Measurements from ENCODE around the gene VARS2. TPM values are rescaled to one million over a fixed set of nuclear protein-coding genes. Genes with fewer than 3 reads are reported as not detected.
A peak's percentile ranks its signal among the peaks of the same experiment; 100 is the strongest.

Gene VARS2
- total and polyA plus RNA-seq, 2 experiments from 2014 or later = 21.6 to 36.9 TPM

GRCh38 chr6:30931272-30931671 lies 17.2 kb downstream of the VARS2 start:
- DNase-seq (ENCODE audit: low spot score) = no peak
- no peaks in the 10 kb centered on the region for H3K27me3 ChIP-seq
- H3K9me3 ChIP-seq (ENCODE audit: low read depth) = no peaks in the 10 kb centered on the region
- H2AFZ ChIP-seq = no peak overlapping the region
- no peak overlapping the region for H3K4me2 ChIP-seq
- 71% methylated on average over 8 of the region's 8 CpGs for WGBS (ENCODE audit: low lambda C conversion rate, missing lambda C conversion rate)
- no peaks in the 10 kb centered on the region for H4K20me1 ChIP-seq (ENCODE audit: insufficient read depth, poor library complexity, severe bottlenecking)
- no peaks in the 10 kb centered on the region for H3K9me2 ChIP-seq (replicated peaks; ENCODE audit: insufficient read depth)
- H3K36me3 ChIP-seq (replicated peaks; ENCODE audit: insufficient read depth, low read depth) = no peaks in the 10 kb centered on the region
- no peak overlapping the region for H3K4me3 ChIP-seq
- peak overlapping the region; percentile 84 for H3K27ac ChIP-seq
- peaks cover 21% of the 10 kb centered on the region for H3K4me1 ChIP-seq (ENCODE audit: insufficient read depth)
- H3K79me2 ChIP-seq = no peaks in the 10 kb centered on the region
- TF ChIP-seq EZH2 (IDR thresholded peaks at IDR 0.05; ENCODE audit: borderline replicate concordance) (no peak), CTCF (IDR thresholded peaks at IDR 0.05; ENCODE audit: poor library complexity) (no peak), EZH2phosphoT487 (IDR thresholded peaks at IDR 0.05; ENCODE audit: low read depth, severe bottlenecking, unreplicated experiment) (no peak)

GRCh38 chr6:30931969-30932645 lies 18.1 kb downstream of the VARS2 start, which contains the start of gene SFTA2:
Gene SFTA2, minus strand, starts transcription at chr6:30932170. Its CDS starts 74 bp downstream, at chr6:30932096.
- peak within 1 kb of the TSS; percentile 84 for H3K27ac ChIP-seq
- no peaks in the 10 kb centered on the region for H3K36me3 ChIP-seq (replicated peaks; ENCODE audit: insufficient read depth, low read depth)
- H3K9me3 ChIP-seq (ENCODE audit: low read depth) = no peaks in the 10 kb centered on the region
- H3K4me2 ChIP-seq = peak within 1 kb of the TSS; percentile 34
- WGBS (ENCODE audit: low lambda C conversion rate, missing lambda C conversion rate) = 64% methylated on average over 7 of the region's 7 CpGs
- no peaks in the 10 kb centered on the region for H3K27me3 ChIP-seq
- peak; percentile 47 for DNase-seq (ENCODE audit: low spot score)
- H2AFZ ChIP-seq = no peak within 1 kb of the TSS
- TF ChIP-seq EZH2 (IDR thresholded peaks at IDR 0.05; ENCODE audit: borderline replicate concordance) (no peak), CTCF (IDR thresholded peaks at IDR 0.05; ENCODE audit: poor library complexity) (no peak), EZH2phosphoT487 (IDR thresholded peaks at IDR 0.05; ENCODE audit: low read depth, severe bottlenecking, unreplicated experiment) (no peak)
- peaks cover 18% of the 10 kb centered on the region for H3K4me1 ChIP-seq (ENCODE audit: insufficient read depth)
- no peaks in the 10 kb centered on the region for H3K79me2 ChIP-seq
- H4K20me1 ChIP-seq (ENCODE audit: insufficient read depth, poor library complexity, severe bottlenecking) = no peaks in the 10 kb centered on the region
- H3K9me2 ChIP-seq (replicated peaks; ENCODE audit: insufficient read depth) = no peaks in the 10 kb centered on the region
- H3K4me3 ChIP-seq = no peak within 1 kb of the TSS

GRCh38 chr6:30932665-30933365 lies 18.8 kb downstream of the VARS2 start:
- no peak for TF ChIP-seq EZH2phosphoT487 (IDR thresholded peaks at IDR 0.05; ENCODE audit: low read depth, severe bottlenecking, unreplicated experiment)
- TF ChIP-seq CTCF (IDR thresholded peaks at IDR 0.05; ENCODE audit: poor library complexity) = no peak
- no peak for TF ChIP-seq EZH2 (IDR thresholded peaks at IDR 0.05; ENCODE audit: borderline replicate concordance)
- Histone ChIP-seq H3K27ac (peak overlapping the region; percentile 84), H2AFZ (no peak overlapping the region), H3K9me2 (replicated peaks; ENCODE audit: insufficient read depth) (no peaks in the 10 kb centered on the region), H3K4me2 (no peak overlapping the region), H3K27me3 (no peaks in the 10 kb centered on the region), H4K20me1 (ENCODE audit: insufficient read depth, poor library complexity, severe bottlenecking) (no peaks in the 10 kb centered on the region), H3K36me3 (replicated peaks; ENCODE audit: insufficient read depth, low read depth) (no peaks in the 10 kb centered on the region), H3K79me2 (no peaks in the 10 kb centered on the region), H3K4me1 (ENCODE audit: insufficient read depth) (peaks cover 18% of the 10 kb centered on the region), H3K9me3 (ENCODE audit: low read depth) (no peaks in the 10 kb centered on the region), H3K4me3 (no peak overlapping the region)
- WGBS (ENCODE audit: low lambda C conversion rate, missing lambda C conversion rate) = 84% methylated on average over 6 of the region's 6 CpGs
- no peak for DNase-seq (ENCODE audit: low spot score)
